Spleen (tissue), 7 donors: Measurements from ENCODE around the gene UFC1.

Source experiments
- CTCF ChIP-seq, 11 experiments: fragments of 200-600 bp in 7 of 11; fragments of 450-650 bp in 4 of 11; sonication (generic) in 4 of 11; IDR thresholded peaks in 8 of 11; conservative IDR thresholded peaks in 3 of 11; 1 replicate in 7 of 11; 2 replicates in 4 of 11; pipeline versions ENCODE4 v1.4.0 to v1.8.0; 2016 to 2021; ENCODE audit warnings: antibody characterized with exemption in 11 of 11, inconsistent platforms in 4 of 11, mild to moderate bottlenecking in 1 of 11
- POLR2AphosphoS5 ChIP-seq, 3 donors: sonication (generic); formaldehyde crosslinking; IDR thresholded peaks; one replicate each; pipeline ENCODE4 v1.5.1; 2017; ENCODE audit warnings: antibody characterized with exemption in 3 of 3
- donor health status: DM: no; HTN: no; CAD: no; lungs with moderate emphysema.
- donor health status: DM: no; HTN: no; CAD: no.
- donor health status: DM: no; HTN: no; CAD: no.

- TF ChIP-seq CTCF (IDR thresholded peaks at IDR 0.05 in 8 of 11, conservative IDR thresholded peaks at IDR 0.05 in 3 of 11) = no peak
- TF ChIP-seq POLR2AphosphoS5 (IDR thresholded peaks at IDR 0.05) = no peak
Measured at GRCh38 chr1:161114556-161114955, 39.2 kb upstream of the UFC1 start.
